ENCODE results near the gene HOPX. TPM values are rescaled to one million over a fixed set of nuclear protein-coding genes. Genes with fewer than 3 reads are reported as not detected.
"Not testable (repeated sequence)": the region's sequence is repeated elsewhere in the genome, so short reads cannot be mapped to it uniquely, and the experiment has no call there.

The HOPX gene, protein sequence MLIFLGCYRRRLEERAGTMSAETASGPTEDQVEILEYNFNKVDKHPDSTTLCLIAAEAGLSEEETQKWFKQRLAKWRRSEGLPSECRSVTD
- polyA plus RNA-seq = 1 to 10 TPM; 3.7 to 5.6 (median 4.5) TPM

DNA sequence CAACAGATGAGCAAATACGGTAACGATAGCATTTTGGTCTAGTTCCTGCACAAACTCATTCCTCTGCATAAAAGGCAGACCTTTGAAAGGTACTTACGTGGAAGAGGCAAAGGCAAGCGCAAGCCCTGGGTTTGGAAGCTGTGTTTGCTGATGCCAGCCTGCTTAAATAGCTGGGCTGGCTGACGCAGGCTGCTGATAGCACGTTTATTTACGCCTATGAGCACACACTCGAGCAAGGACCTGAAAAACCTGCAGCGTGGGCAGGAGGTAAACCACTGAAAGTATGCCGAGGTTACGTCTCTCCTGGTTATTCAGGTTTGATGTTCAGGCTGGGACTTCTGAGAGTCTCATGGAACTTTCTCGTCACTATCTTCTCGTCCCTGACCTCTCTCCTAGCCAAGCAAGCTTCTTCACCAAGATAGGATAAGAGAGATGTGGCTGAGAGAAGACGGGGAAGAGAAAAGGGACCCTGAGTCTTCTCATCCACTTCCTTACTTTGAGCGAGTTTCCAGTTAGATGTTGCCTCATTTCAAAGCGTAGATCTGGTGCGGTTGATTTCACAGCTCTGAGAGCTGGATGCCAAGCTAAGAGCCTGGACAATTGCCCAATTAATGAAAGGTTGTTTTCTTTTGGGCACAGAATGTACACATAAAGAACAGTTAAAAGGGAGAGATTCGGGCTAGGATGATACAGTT lies at the start of gene HOPX:
Gene HOPX (minus strand): TSS at position 139 of the 695 bp plus-strand sequence. CDS start 23,480 bp downstream, outside the sequence.
- H3K27ac ChIP-seq (ENCODE audit: low read depth, low read length) = no peak within 1 kb of the TSS
- 20 to 31% (median 28%) methylated on average over 18 of the region's 18 CpGs for WGBS, 3 donors

DNA sequence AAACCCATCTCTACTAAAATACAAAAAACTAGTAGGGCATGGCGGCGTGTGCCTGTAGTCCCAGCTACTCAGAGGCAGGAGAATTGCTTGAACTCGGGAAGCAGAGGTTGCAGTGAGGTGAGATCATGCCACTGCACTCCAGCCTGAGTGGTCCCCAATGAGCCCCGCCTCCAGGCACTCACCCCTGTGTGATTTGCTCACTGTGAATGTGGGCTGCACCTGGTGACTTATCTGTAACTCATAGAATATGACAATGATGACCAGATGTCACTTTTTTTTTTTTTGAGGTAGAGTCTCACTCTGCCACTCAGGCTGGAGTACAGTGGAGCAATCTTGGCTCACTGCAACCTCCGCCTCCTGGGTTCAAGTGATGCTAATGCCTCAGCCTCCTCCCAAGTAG lies 49.0 kb upstream of the HOPX start:
- WGBS, 3 donors = 81 to 93% (median 92%) methylated on average over 5 of the region's 5 CpGs
- H3K27ac ChIP-seq (ENCODE audit: low read depth, low read length) = no peak overlapping the region

DNA sequence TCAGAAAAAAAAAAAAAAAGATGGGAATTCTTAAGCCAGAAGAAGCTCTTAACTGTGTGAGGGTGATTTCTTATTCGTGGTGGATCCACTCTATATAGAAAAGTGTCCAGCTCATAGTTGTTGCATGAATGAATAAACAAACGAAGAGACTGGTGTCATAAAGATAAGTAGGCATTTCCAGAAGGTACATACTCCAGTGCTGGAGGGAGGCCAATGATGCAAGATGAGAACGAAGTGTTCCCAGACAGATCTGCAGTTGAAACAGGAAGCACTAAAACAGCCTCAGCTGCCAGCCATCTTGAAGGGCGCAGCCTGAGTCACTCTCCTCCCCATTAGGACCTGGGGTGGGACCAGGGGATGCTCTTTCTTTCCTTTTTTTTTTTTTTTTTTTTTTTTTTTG lies 47.4 kb upstream of the HOPX start:
- no peak overlapping the region for H3K27ac ChIP-seq (ENCODE audit: low read depth, low read length)
- 19 to 59% (median 26%) methylated on average over 4 of the region's 4 CpGs for WGBS, 3 donors

DNA sequence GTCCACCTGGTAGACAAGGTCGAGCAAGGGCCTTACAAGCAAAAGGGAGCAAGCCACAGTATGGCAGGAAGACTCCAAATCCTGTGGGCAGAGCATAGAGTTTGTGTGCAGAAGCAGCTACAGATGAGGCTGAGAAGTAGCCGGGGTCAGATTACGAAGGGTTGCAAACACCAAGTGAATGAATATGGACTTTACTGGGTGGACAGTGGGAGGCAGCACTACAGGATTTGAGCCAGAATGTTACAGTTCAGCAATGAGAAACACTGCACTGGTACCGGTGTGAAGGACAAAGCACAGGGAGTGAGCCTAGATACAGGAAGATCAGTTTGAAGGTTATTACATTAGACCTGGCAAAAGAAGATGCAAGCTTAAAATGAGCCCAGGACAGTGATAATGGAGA lies 46.1 kb upstream of the HOPX start:
- no peak overlapping the region for H3K27ac ChIP-seq (ENCODE audit: low read depth, low read length)
- 50 to 75% (median 72%) methylated on average over 4 of the region's 4 CpGs for WGBS, 3 donors

DNA sequence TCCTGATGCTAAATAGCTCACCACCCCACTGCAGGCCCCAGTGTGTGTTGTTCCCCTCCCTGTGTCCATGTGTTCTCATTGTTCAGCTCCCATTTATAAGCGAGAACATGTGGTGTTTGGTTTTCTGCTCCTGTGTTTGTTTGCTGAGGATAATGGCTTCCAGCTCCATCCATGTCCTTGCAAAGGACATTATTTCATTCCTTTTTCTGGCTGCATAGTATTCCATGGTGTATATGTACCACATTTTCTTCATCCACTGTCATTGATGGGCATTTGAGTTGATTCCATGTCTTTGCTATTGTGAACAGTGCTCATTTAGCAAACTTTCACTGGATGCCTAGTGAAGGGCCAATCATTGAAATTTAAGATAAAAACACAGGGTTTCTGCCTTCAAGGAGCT lies 45.5 kb upstream of the HOPX start:
- not testable (repeated sequence) for H3K27ac ChIP-seq (ENCODE audit: low read depth, low read length)
- 88 to 100% (median 95%) methylated on average over 1 of the region's 1 CpG for WGBS, 3 donors

DNA sequence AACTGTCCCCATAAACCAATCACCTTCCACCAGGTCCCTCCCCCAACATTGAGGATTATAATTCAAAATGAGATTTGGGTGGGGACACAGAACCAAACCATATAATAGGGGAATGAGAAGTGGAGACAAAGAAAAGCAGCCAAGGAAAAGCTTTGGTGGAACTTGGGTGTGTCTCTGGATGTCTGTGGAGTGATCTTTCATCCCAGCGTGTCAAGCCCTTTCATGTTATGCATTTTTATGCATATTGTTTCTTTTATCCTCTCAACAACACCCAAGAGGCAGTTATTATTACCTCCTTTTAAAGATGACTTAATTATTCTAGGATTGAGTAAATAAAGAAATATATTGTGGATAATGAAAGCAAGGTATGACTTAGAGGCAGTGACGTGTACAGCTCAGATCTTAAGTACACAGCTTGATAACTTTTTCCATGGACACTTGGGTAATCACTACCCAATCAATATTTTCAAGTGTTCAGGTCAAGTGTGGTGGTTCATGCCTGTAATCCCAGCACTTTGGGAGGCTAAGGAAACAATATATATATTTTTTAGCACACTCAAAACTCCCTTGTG lies 42.6 kb upstream of the HOPX start:
- WGBS, 3 donors = 48 to 86% (median 85%) methylated on average over 2 of the region's 2 CpGs

DNA sequence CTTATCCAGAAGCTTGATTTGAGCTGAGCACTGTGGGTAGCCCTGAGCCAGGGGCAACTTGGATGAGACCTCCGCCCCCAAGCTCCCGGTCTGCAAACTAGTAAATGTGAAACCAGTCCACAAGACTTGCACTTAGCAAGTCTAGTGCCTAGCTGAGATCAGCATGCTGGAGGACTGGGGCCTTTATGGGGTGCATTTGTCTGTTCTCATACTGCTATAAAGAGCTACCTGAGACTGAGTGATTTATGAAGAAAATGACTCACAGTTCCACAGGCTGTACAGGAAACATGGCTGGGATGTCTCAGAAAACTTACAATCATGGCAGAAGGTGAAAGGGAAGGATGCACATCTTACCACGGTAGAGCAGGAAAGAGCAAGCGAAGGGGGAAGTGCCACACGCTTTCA lies 42.1 kb upstream of the HOPX start:
- WGBS, 3 donors = 54 to 73% (median 58%) methylated on average over 5 of the region's 5 CpGs
- H3K27ac ChIP-seq (ENCODE audit: low read depth, low read length) = no peak overlapping the region

More for the DNA sequence above, 42.6 kb upstream of the HOPX start:
- no peak overlapping the region for H3K27ac ChIP-seq (ENCODE audit: low read depth, low read length)

DNA sequence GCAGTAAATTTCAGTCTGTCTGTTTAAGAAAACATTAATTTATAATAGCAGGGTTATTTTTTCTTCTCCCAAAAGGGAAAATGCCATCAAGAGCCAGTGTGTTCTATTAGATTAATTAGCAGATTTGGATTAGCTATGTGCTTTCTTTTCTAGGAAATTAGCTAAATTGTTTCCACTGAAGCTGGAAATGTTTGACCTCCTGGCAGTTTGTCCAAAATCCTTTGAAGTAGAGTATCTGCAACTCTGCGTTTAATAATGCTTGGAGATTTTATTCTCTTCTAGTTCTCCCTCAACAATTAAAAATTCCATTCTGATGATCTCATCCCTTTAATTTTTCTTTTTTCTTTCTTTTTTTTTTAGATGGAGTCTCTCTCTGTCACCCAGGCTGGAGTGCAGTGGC lies 27.1 kb upstream of the HOPX start:
- WGBS, 3 donors = 47 to 48% (median 47%) methylated on average over 1 of the region's 1 CpG
- no peak overlapping the region for H3K27ac ChIP-seq (ENCODE audit: low read depth, low read length)

DNA sequence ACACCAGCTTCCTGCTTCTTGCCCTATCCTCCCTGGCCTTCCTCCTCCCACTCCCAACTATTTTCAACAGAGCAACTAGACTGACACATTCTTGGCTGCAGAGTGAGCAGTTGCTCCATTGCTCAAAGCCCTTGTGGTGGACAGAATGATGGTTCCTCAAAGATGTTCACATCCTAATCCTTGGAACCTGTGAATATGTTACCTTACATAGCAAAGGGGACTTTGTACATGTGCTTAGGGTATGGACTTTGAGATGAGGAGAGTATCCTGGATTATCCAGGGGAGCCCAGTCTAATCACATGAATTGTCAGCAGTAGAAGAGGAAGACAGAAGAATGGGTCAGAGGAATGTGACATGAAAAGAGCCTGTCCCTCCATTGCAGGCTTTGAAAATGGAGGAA lies 24.9 kb upstream of the HOPX start:
- H3K27ac ChIP-seq (ENCODE audit: low read depth, low read length) = no peak overlapping the region

DNA sequence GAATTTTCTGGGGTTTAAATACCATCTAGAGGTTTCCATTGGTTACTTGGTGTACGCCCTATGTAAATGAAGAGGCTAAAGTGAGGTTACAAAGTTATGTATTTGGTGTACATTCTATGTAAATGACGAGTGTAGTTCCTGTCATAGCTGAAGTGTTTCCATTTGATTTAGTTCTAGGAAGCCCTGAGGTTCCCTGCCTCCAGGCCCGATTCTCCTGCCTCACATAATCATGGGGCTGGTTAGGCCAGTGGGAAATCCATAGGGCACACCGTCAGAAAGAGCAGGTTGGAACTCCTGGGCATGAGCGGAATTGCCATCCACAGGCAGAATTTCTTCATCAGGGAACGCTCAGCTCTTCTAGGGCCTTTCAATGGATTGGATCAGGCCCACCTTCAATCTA lies 24.2 kb upstream of the HOPX start:
- no peak overlapping the region for H3K27ac ChIP-seq (ENCODE audit: low read depth, low read length)
- WGBS, 3 donors = 83 to 96% (median 94%) methylated on average over 6 of the region's 6 CpGs

DNA sequence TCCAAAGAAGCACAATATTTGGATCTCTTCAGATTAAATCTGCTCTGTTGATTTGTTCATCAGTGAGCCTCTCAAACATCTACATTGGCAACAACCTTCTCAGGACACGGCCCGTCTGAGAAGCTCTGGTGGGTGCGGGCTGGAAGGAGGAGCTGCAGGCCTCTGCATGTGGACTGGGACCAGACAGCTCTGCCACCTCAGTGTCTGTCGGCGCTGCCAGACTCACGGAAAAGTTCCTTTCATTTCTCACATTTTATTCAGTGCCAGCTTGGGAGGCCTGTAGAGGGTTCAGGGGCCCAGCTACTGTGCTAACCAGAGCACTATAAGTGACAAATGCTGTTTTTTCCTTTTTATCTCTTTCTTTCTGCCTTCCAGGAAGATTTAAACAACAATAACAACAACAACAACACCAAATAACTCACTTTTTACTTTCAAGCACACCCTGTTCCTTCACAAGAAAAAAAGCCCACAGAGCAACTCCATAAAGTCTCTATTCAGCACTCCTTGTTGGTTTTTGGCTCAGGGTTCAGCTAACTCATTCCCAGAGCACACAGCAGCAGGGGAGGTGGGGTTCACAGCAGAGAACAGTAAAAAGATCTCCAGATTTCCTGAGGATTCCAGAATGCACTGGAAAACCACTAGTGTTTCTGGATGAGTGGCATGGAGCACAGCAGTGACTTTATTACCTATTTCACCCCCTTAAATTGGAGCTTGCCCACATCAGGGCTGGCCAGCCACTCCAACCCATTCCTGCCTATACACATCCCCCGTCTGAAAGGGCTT lies 23.2 kb upstream of the HOPX start:
- WGBS, 3 donors = 71 to 80% (median 77%) methylated on average over 7 of the region's 7 CpGs
- no peak overlapping the region for H3K27ac ChIP-seq (ENCODE audit: low read depth, low read length)

DNA sequence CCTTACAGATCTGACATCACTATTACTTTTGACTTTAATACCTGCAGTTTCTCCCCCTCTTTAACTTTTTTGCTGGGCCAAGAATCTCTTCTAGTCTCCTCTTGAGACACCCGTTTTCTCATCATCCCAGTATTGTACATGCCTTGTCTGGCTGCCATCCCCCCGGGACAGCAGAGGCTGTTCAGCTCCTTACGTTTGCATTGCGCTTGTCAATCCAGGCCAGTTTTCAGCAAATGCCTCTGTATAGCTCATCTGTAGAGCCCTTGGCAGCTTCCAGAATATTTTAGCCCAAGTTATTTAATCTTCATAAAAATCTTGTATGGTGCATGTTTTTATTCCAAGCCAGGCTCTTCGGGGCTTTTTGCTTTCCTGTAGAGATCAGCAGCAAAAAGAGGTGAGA lies 22.3 kb upstream of the HOPX start:
- H3K27ac ChIP-seq (ENCODE audit: low read depth, low read length) = no peak overlapping the region

DNA sequence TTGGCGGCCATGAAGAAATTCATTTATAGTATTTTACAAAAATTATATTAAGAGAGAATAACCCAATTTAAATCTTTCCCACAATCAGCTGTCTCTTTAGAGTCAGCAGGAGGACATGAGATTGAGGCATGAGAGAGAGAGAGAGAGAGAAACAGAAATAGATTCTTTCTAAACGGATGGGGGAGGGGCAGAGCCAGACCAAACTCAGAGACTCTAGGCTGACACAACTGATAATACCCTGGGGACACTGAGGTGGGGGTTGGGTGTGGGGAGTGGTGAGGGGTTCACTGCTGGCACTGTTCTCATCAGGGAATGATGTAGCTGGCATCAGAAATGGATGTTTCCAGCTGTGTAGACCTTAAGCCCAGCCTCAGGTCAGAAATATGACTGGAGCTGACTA lies 20.5 kb upstream of the HOPX start:
- no peak overlapping the region for H3K27ac ChIP-seq (ENCODE audit: low read depth, low read length)
- WGBS, 3 donors = 59 to 72% (median 70%) methylated on average over 2 of the region's 2 CpGs

More for the DNA sequence above, 22.3 kb upstream of the HOPX start:
- 57 to 80% (median 72%) methylated on average over 5 of the region's 5 CpGs for WGBS, 3 donors

DNA sequence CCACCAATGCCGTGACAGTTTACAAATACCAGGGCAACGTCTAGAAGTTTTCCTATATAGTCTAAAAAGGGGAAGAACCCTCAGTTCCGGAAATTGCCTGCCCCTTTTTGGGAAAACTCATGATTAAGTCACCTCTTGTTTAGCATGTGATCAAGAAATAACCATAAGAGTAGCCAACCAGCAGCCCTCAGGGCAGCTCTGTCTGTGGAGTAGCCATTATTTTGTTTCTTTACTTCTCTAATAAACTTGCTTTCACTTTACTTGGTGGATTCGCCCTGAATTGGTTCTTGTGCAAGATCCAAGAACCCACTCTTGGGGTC lies 20.0 kb upstream of the HOPX start:
- 63 to 69% (median 67%) methylated on average over 4 of the region's 4 CpGs for WGBS, 3 donors

DNA sequence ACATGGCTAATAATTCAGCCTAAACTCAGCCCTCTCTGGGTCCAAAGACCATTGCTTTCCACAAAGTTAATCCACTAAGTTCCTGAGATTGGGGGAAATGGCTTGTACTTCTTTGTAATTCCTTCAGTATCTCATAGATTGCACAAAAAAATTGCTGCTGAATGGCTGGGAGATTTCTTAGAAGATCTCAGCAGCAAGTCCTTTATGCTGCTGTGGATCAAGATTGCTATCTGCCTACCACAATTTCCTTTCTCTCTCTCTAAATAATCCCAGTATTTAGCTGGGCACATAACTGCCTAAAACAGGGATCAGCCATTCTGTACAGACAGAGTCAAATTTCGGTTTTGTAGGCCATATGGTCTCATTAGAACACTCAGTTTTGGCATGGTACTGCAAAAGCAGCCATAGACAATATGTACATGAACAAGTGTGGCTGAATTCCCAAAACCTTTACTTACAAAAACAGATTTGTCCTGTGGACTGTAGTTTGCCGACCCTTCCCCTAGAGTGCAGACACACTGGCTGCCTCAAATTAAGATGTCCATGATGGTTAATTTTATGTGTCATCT lies 18.5 kb upstream of the HOPX start:
- 64 to 77% (median 71%) methylated on average over 2 of the region's 2 CpGs for WGBS, 3 donors
- H3K27ac ChIP-seq (ENCODE audit: low read depth, low read length) = no peak overlapping the region

More for the DNA sequence above, 20.0 kb upstream of the HOPX start:
- no peak overlapping the region for H3K27ac ChIP-seq (ENCODE audit: low read depth, low read length)

DNA sequence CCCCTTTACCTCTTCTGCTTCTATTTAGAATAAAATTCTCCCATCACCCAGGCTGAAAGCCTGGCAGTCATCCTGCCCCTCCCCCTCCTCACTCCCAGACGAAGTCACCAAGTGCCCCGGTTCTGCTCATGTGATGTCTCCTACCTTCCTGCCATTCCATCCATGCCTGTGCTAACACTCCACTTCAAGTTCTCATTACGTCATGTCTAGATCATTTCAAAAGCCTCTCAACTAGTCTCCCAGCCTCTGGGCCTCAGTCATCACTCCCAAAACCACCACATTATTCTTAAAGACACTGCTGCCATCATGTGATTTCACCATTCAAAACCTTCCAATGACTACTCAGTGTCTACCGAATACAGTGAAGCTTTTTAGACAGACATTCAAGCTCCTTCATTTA lies 17.2 kb upstream of the HOPX start:
- no peak overlapping the region for H3K27ac ChIP-seq (ENCODE audit: low read depth, low read length)
- WGBS, 3 donors = 58 to 77% (median 77%) methylated on average over 4 of the region's 4 CpGs

DNA sequence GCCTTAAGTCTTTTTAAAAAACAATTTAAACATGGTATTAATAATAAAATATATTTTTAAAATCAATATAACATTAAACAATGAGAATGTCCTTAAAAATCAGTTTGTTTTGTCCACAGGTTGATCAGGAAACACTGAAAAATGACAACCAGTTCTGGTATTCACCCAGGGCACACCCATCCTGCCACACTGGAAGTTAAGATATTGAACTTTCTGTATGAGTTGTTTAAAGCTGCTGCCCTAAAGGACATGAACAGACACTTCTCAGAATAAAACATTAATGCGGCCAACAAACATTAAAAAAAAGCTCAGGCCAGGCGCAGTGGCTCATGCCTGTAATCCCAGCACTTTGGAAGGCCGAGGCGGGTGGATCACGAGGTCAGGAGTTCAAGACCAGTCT lies 15.0 kb upstream of the HOPX start:
- WGBS, 3 donors = 72 to 75% (median 74%) methylated on average over 4 to 5 of the region's 5 CpGs
- no peak overlapping the region for H3K27ac ChIP-seq (ENCODE audit: low read depth, low read length)

DNA sequence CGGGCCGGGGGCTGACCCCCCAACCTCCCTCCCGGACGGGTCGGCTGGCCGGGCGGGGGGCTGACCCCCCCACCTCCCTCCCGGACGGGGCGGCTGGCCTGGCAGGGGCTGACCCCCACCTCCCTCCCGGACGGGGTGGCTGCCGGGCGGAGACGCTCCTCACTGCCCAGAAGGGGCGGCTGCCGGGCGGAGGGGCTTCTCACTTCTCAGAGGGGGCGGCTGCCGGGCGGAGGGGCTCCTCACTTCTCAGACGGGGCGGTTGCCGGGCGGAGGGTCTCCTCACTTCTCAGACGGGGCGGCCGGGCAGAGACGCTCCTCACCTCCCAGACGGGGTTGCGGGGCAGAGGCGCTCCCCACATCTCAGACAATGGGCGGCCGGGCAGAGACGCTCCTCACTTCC lies 12.4 kb upstream of the HOPX start:
- WGBS, 3 donors = 90 to 100% (median 95%) methylated on average over 1 to 18 of the region's 35 CpGs
- not testable (repeated sequence) for H3K27ac ChIP-seq (ENCODE audit: low read depth, low read length)

DNA sequence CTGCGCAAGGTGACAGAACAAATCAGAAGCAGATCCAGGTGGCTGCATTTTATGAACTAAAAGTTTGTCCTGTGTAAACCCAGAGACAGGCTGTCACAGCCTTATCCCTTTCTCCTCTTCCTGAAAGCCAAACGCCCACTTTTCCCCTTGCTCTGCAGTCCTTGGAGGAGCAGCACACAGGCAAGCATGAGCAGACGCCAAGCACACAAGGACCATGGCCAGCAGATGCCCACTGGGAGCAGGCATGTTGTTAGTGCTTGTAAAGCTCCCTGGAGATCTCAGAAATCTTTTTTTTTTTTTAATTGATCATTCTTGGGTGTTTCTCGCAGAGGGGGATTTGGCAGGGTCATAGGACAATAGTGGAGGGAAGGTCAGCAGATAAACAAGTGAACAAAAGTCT lies 11.5 kb upstream of the HOPX start:
- 41 to 66% (median 64%) methylated on average over 3 to 4 of the region's 4 CpGs for WGBS, 3 donors
- H3K27ac ChIP-seq (ENCODE audit: low read depth, low read length) = no peak overlapping the region
